ENCODE measurements around the gene PICALM.
"Not testable (repeated sequence)": the region's sequence is repeated elsewhere in the genome, so short reads cannot be mapped to it uniquely, and the experiment has no call there.

PICALM gene

GRCh38 chr11:85976525-85976924 lies 92.4 kb downstream of the PICALM start:
- no peak for DNase-seq

GRCh38 chr11:85974122-85974521 lies 94.8 kb downstream of the PICALM start:
- no peak for DNase-seq

GRCh38 chr11:85970593-85970992 lies 98.3 kb downstream of the PICALM start:
- no peak for DNase-seq

GRCh38 chr11:85967457-85967856 lies 101.4 kb downstream of the PICALM start:
- no peak for DNase-seq

GRCh38 chr11:85965202-85965601 lies 103.7 kb downstream of the PICALM start:
- DNase-seq: no peak

- DNase-seq: no peak
Observed at GRCh38 chr11:85961930-85962363, 106.9 kb downstream of the PICALM start.

- no peak for DNase-seq
Observed at GRCh38 chr11:85961130-85961529, 107.8 kb downstream of the PICALM start.

- no peak for DNase-seq
Observed at GRCh38 chr11:85960678-85961077, 108.2 kb downstream of the PICALM start.

- no peak for DNase-seq
Observed at GRCh38 chr11:85955531-85955930, 113.4 kb downstream of the PICALM start.

- no peak for DNase-seq
Observed at GRCh38 chr11:85953491-85954143, 115.3 kb downstream of the PICALM start.

GRCh38 chr11:85952108-85952485 lies 116.8 kb downstream of the PICALM start:
- not testable (repeated sequence) for DNase-seq

GRCh38 chr11:85951428-85952107 lies 117.3 kb downstream of the PICALM start:
- DNase-seq: no peak

GRCh38 chr11:85951049-85951405 lies 117.9 kb downstream of the PICALM start:
- DNase-seq: no peak

- DNase-seq: no peak
Observed at GRCh38 chr11:85950317-85951048, 118.4 kb downstream of the PICALM start.

GRCh38 chr11:85949798-85950197 lies 119.1 kb downstream of the PICALM start:
- no peak for DNase-seq

GRCh38 chr11:85948884-85949283 lies 120.0 kb downstream of the PICALM start:
- DNase-seq: no peak

GRCh38 chr11:85947431-85948272 lies 121.2 kb downstream of the PICALM start:
- DNase-seq: no peak

- DNase-seq: no peak
Observed at GRCh38 chr11:85946221-85946620, 122.7 kb downstream of the PICALM start.

GRCh38 chr11:85945788-85946187 lies 123.1 kb downstream of the PICALM start:
- no peak for DNase-seq

- DNase-seq: no peak
Observed at GRCh38 chr11:85945296-85945695, 123.6 kb downstream of the PICALM start.

- DNase-seq: no peak
Observed at GRCh38 chr11:85941380-85941973, 127.4 kb downstream of the PICALM start.
